Right renal pelvis (tissue), 4 donors: ENCODE measurements around the gene PCDH20. TPM values are rescaled to one million over a fixed set of nuclear protein-coding genes. Genes with fewer than 3 reads are reported as not detected.
"Not testable (repeated sequence)": the region's sequence is repeated elsewhere in the genome, so short reads cannot be mapped to it uniquely, and the experiment has no call there.

Experiments
- DNase-seq, 4 donors: peaks; one replicate each; pipeline ENCODE4 v3.0.0-alpha.2; 2013; ENCODE audit warnings: low read depth in 4 of 4, low spot score in 3 of 4, missing footprints in 1 of 4
- polyA plus RNA-seq, 4 donors: library from polyadenylated mRNA; unstranded; fragments of 120-200 nt; gene quantifications; one replicate each; pipeline ENCODE4 v1.2.1, GENCODE V29; 2013; ENCODE audit not compliant: insufficient read length in 4 of 4

PCDH20 gene, protein sequence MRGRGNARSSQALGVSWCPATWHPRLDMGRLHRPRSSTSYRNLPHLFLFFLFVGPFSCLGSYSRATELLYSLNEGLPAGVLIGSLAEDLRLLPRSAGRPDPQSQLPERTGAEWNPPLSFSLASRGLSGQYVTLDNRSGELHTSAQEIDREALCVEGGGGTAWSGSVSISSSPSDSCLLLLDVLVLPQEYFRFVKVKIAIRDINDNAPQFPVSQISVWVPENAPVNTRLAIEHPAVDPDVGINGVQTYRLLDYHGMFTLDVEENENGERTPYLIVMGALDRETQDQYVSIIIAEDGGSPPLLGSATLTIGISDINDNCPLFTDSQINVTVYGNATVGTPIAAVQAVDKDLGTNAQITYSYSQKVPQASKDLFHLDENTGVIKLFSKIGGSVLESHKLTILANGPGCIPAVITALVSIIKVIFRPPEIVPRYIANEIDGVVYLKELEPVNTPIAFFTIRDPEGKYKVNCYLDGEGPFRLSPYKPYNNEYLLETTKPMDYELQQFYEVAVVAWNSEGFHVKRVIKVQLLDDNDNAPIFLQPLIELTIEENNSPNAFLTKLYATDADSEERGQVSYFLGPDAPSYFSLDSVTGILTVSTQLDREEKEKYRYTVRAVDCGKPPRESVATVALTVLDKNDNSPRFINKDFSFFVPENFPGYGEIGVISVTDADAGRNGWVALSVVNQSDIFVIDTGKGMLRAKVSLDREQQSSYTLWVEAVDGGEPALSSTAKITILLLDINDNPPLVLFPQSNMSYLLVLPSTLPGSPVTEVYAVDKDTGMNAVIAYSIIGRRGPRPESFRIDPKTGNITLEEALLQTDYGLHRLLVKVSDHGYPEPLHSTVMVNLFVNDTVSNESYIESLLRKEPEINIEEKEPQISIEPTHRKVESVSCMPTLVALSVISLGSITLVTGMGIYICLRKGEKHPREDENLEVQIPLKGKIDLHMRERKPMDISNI
- 1 to 10 TPM; 6.8 to 9.2 (median 8.2) TPM for polyA plus RNA-seq

DNA sequence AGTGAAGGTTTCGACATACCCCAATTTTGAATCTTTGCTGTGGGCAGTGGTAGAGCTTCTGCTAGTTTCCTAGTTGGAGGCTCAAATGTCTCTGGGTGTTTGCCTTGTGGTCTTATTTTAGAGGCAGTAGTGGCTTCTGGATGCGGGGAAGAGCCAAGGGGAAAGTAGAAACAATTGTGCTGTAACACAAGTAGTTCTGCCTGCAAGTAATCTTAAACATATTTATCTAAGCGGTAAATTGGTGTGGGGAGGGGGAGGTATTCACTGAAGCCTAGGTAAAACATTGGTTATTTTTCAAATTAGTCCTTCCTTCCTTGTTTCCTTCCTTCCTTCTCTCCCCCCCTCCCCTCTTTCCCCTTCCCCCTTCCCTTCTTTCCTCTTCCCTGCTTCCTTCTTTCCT is at the start of gene PCDH20:
TSS of gene PCDH20 (minus strand) at position 101 of the 400 bp plus-strand sequence. CDS start 691 bp downstream, outside the sequence.
- no peak for DNase-seq

DNA sequence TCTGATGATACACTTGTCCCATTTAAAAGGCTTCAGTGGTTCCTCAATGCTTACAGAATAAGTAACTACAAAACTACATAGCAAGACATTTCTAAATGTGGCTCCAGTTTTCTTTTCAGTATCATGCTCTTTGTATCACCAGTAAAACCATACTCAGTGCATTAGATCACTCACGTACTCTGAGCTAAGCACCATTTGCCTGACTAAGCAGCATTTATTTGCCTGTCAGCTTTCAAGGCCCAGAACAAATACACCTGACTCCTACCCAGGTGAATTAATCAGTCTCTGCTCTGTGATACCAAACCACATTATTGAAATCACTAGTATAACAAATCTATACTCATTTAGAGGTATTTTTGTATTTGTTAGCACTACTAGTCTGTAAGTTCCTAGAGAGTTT is 47.4 kb upstream of the PCDH20 start:
- no peak for DNase-seq

DNA sequence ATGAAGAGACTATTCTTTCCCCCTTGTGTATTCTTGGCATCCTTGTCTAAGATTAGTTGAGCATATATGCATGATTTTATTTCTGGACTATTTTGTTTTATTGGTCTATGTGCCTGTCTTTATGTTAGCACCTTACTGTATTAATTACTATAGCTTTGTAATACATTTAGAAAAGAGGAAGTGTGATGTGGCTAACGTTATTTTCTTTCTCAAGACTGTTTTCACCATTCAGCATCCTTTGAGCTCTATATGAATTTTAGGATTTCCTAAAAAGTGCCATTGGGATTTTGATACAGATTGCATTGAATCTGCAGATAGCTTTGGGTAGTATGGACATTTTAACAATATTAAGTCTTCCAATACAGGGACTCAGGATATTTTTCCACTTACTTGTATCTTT is 37.5 kb upstream of the PCDH20 start:
- DNase-seq = no peak

DNA sequence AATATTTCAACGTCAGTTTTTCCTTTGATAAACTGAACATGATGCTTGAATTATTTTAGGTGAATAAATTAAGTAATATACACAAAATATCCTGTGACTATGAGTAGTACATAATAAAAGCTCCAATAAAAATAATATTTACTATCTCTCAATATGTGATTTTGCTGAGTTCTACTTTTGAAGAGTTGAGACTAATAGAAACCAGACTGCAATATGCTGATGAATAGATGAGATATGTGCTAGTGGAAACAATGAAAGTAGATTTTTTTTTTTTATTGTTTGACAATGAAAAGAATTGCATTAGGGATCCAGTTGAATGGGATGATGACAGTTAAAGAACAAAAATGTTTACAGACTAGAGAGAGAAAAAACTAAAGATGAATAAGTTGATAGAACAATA is 16.4 kb upstream of the PCDH20 start:
- DNase-seq = no peak

DNA sequence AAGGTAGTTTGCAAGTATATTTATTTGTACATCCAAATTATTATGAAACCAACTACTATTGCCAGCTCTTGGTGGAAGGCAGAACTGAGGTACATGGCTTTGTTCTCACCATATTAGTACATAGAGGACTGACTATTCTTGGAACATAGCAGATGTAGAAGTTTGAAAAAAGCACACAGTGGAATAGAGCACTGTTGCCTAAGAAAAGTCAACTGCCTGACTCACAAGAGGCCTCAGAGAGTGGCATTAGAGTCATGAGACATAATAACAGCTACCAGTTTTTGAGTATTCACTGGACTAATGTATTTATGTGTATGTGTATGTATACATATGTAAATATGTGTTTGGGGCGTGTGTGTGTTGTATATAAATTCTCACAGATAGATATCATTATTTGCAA is 8.3 kb upstream of the PCDH20 start:
- no peak for DNase-seq

DNA sequence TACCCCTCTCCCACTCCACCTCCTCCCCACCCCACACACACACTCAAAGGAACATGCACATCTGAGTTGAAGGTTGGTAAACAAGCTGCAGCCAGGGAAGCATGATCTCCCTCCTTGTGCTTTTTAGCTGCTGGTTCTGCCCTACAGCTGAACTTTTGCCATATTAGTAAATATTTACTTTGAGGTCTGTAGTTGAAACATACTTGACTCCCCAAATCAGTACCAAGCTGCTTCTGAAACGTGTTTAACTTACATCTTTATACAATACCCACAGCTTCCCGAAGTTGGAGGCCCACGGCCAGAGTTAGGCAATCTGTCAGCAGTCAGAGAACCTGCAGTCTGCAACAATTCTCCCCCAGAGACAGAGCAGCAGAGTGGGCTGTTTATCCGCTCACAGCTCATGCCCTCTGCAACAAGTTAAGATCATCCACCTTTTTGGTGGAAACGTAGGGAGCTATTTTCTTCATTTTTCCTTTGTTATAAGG is 1.5 kb upstream of the PCDH20 start:
- no peak for DNase-seq

DNA sequence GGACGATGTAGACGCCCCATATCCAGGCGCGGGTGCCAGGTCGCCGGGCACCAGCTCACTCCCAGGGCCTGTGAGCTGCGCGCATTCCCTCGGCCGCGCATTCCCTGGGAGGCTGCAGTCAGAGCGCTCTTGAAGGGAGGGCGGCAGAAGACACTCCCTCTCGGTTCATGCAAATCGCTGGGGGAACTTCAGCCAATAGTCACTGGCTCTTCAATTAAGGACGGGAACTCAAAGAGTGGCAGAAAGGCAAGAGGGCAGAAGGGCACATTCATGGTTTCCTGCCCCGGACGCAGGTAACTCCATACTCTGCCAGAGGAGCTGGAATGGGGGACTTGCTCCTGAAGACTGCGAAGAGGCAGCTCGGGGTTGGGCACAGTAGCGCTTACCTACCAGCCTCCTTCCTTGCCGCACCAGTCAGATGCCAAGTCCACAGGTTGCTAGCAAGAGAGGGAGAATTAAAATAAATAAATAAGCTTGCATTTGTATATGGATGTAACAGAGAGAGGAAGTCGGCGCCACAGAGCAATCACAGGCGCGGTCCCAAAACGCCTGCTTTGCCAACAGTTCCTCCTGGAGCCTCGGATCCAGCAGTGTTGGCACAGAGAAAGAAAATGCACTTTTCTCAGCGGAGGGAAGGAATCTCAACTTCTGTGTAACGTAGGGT is 459 bp downstream of the PCDH20 start:
- peak in 3 of 4 donors; percentile 57 to 70 (median 67) for DNase-seq

DNA sequence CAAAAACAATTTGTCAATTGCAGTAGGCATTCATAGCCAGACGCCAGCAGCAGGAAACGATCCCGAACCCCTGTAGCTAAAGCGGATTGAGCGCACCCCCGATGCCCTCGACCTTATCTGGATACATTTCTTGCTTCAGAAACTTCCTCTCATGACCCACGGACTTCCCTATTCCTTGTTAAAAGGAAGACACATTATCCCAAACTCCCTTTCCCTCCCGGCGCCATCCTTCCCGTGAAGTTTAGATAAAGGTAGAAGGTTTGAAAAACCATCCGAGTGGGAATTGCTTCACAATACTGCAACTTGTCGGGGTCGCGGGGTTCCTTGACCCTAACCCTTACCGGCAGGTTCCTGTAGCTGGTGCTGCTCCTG is 977 bp downstream of the PCDH20 start:
- DNase-seq = no peak

DNA sequence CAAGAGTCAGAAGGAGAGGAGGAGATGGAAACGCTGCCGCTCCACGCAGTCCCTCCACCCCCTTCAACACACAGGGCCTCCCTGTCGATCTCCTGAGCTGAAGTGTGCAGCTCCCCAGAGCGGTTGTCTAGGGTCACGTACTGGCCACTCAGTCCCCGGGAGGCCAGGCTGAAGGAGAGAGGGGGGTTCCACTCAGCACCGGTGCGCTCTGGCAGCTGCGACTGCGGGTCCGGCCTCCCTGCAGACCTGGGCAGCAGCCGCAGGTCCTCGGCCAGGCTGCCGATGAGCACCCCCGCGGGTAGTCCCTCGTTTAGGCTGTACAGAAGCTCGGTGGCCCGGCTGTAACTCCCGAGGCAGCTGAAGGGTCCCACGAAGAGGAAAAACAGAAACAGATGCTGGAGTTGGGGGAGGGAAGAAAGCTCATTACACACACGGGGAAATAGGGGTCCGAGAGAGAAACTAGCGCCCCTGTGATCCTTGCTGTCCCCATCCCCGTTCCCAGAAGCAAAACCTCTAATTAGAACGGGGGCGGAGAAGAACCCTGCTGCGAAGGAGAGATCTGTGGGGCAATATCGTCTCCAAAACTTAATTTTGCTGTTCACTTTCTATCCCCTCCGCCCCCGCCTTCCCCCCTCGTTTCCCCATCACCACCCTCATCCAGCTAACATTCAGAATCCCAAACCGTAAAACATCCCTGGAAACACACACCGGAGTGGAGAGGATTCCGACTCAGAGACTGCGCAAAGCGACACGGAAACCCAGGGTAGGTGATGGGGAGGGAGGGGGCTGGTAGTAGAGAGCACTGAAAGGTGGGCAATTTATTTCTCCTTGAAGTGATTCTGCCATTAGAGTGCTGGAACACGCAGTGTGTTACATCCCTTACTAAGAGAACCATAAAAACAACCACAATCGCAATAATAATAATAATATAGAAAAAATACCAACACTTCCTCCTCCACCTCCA is 1.8 kb downstream of the PCDH20 start:
- DNase-seq = no peak

DNA sequence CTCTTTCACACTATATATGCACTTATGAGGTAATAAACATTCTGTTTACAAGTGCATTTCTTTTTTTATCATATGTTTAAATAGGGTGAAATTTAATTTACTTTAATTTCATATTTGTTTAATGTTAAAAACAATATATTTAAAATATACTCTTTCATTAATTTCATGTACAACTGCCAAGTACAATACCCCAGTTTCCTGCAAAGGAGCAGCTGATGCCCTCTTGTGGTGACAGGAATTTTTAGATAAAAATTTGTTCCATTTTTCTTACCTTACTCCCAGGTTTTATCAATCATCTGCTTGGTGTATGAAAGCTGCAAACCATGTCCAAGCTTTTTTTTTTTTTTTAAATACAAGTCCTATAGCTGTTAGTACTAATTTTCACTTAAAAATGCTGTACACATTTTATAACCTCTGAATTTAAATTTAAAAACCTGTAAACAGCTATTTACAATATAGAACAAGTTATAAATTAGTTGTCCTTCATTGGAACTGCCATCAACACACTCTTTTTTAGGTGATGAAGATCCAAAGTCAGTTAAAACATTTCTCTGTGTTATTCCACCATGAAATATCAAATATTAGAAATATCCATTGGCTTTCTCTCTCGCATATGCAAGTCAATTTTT is 4.9 kb downstream of the PCDH20 start:
- DNase-seq = no peak

DNA sequence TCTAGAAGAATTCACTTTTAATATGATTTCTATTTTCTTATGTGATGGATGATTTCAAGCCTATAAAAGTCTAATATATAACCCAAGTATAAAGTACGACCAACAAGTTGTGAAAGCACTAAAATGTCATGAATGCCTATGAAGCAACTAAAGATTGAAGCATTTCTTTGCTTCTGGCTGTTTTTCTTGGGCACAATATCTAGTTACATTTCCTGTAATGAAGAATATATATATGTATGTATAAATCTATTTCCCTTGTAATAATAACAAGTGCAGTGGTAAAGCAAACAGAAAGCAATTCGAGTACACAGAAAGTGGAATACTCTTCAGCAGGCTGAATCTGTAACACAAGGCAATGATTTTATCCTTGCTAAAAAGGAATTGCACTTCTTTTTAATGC is 5.4 kb downstream of the PCDH20 start:
- no peak for DNase-seq

DNA sequence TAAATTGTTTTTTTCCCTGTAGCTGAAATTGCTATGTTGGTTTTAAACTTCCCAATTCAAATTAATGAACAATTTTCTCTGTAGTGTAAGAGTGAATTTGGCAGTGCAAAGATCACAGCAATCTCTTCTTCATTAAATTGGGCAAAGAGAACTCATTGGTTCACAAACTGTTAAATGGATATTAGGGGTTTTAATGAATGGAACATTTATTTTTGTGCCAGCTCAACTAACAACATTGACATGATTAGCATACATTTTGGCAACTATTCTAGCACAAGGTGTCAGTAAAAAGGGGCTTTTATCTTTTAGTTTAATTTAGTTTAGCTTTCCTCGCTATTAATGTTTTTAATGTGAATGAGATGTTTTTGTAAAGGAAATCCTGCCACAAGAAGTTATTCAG is 7.1 kb downstream of the PCDH20 start:
- DNase-seq = no peak

DNA sequence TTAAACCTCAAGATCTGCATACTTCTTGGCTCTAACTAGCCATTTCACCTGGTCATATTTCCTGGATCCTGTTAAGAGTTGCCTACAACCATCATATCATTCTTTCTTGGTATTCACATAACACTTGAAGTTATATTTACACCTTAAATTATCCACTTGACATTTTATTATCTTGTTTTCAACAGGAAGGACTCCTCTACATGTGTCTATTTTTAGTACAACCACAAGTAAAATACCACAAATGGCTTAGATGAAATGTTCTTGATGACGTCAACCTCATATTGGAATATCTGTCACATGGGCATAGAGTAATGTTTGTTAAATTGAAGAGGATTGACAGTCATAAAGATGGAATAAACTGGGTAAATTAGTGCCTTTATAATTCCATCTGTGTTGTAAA is 9.4 kb downstream of the PCDH20 start:
- no peak for DNase-seq

DNA sequence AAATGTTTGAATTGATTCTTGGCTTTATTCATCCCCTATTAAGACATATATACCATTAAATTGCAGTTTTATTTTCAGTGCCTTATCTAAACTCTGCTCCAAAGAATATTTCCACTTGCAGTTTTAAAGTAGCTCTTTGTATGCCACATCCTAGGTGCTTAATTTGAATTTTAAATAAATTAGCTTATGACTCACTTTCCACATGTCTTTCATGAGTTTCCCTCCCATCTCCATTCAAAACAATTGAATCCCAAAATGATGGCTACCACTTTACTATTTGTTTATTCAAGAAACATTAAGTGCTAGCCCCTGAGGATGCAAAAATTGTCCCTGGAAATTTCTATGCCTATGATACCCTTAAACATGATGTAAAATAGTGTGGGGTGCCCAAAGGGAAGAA is 19.5 kb downstream of the PCDH20 start:
- no peak for DNase-seq

DNA sequence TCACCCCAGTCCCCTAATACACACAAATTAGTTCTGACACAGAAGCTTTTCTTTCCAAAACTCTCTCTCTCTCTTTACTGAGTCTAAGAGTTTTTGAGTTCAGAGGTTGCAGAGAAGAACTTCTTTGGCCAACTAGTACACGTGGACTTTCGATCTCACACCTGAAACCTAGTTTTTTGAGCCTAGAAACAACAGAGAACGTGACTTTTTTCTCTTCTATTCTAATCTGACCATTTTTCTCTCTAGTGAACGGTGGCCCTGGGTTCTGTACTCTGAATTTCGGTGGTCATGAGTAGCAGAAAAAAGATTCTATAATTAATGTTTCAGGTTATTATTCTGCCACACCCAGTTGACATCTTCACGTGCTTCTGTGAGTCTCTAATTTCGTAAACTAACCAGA is 24.2 kb downstream of the PCDH20 start:
- no peak for DNase-seq

DNA sequence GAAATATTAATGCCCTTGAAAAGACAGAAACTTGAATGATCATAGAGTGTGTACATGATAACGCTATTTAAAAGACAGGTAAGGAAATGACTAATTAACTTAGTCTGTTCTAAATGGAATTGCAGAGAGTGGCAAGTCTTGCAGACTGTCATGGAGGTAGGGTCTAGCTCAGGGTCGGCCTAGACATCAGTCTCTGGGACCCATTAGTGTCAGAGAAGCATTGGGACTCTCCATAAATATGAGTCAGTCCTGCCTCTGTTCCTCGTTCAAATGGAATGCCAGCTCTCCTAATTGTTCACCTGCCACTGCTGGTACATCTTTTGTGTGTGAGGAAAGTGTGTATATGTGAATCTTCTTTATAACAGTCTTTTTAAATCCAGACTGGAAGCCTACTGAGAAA is 28.0 kb downstream of the PCDH20 start:
- no peak for DNase-seq

DNA sequence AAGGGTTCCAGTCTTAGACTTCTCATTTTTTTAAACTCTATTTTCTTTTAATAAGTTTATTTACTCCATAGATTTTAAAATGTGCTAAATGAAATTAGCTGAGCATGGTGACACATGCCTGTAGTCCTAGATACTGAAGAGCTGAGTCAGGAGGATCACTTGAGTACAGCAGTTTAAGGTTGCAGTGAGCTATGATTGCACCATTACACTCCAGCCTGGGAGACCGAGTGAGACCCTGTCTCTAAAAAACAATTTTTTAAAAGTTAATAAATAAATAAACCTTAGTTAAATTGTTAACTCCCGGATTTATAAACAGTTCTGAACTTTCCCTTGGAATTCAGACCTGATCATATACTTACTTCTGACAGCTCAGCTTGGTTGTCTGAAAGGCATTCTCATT is 32.5 kb downstream of the PCDH20 start:
- DNase-seq = no peak

DNA sequence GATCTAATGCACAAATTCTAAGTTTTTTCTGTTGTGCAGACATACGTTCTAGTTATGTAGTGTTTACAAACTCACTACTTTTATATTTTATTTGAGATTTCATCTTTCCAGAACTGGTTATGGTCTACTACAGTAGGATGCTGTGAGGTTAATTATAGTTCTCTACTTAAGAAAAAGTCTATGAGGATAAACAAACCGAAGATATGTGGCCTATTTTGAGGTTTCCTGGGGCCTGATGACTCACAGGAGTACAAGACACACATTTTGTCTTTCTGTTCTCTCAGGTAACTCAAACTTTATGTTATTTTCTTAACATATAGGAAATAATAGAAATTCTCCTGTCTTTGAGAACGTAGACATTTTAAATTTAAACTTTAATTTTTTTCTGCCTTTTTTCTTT is 45.1 kb downstream of the PCDH20 start:
- no peak for DNase-seq

DNA sequence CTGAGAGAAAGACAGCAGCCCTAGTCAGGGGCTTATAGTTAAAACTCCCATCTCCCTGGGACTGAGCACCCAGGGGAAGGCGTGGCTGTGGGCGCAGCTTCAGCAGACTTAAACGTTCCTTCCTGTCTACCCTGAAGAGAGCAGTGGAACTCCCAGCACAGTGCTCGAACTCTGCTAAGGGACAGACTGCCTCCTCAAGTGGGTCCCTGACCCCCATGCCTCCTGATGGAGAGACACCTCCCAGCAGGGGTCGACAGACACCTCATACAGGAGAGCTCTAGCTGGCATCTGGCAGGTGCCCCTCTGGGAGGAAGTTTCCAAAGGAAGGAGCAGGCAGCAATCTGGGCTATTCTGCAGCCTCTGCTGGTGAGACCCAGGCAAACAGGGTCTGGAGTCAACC is 51.0 kb downstream of the PCDH20 start:
- DNase-seq = not testable (repeated sequence)
